AG08396 (cell line): ENCODE results near the gene GFRA1.

Source experiments
- DNase-seq: peaks from one replicate; pipeline ENCODE4 v3.0.0; 2012; ENCODE audit warnings: low spot score, mixed read lengths

GFRA1 gene

DNA sequence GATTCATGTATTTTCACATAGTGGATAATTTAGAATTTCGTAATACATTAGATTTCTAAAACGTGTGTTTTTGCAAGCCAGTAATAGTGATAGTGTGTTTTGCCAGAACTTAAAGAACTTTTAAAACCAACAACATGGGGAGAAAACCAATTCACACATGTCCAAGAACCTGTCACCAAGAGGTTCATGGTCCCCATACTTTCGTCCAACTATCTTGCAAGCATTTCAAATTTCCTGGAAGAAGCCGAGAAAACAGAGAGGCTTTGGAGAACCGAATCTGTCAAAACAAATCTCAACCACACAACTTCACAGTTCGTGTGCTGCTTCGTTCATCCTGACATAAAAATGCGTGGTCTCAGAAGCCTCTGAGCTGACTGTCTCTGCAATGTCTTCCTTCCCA, 31.9 kb downstream of the GFRA1 start:
- no peak for DNase-seq

GRCh38 chr10:116240157-116240950, 32.7 kb downstream of the GFRA1 start:
- no peak for DNase-seq

DNA sequence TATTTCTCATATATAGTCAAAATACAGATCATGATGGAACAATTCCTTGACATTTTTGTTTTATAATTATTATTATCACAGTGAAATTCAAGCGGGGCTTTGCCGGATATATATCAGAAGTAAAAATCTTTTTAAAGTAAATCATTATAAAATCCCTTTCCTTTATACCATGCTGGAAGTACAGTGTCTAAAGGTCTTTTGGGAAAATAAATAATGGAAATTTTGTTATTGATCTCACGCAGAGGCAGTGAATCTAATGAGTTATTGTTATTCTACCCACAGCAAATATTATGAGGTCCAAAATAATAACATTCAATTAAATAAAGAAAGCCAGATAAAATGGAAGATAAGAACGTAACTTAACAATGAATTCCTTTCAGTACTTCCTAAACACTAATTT, 33.8 kb downstream of the GFRA1 start:
- DNase-seq, result no peak

GRCh38 chr10:116237970-116238369, 35.0 kb downstream of the GFRA1 start:
- DNase-seq, result no peak

GRCh38 chr10:116237260-116237659, 35.7 kb downstream of the GFRA1 start:
- no peak for DNase-seq

DNA sequence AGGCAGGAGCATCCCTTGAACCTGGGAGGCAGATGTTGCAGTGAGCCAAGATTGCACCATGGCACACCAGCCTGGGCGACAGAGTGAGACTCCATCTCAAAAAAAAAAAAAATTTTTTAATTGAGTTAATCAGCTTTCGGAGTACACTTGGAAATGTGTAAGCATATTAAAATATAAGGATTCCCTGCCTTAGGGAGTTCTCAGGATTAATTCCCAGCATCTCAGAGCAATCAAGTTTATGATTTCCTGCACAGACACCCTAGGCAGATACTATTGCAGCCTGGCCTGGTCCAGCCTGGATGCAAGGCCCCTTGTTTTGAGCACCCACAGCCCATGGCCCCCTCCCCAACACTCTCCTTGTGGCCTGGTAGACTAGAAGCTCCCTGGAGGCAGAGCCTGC, 39.8 kb downstream of the GFRA1 start:
- DNase-seq, result no peak

- no peak for DNase-seq
These were observed 40.4 kb downstream of the GFRA1 start for GRCh38 chr10:116232613-116233012.

- no peak for DNase-seq
These were observed 46.2 kb downstream of the GFRA1 start for GRCh38 chr10:116226766-116227165.

DNA sequence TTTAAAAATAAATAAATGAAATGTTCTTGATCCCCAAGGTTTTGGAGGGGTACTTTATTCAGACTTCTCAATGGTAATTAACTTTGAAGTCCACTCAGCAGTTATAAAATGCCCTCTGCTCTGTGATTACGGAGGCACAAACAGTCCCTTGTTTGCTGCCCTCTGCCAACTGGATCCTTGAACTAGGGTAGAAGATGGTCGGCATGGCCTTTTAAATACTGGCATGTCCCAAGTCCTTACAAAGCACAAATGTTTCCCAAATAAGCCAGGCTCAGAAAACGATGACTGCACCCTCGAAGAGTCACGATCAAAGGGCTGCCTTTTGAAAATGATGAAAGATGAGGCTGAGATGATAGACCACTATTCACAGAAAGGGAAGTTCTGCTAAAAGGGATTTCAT, 47.0 kb downstream of the GFRA1 start:
- no peak for DNase-seq

DNA sequence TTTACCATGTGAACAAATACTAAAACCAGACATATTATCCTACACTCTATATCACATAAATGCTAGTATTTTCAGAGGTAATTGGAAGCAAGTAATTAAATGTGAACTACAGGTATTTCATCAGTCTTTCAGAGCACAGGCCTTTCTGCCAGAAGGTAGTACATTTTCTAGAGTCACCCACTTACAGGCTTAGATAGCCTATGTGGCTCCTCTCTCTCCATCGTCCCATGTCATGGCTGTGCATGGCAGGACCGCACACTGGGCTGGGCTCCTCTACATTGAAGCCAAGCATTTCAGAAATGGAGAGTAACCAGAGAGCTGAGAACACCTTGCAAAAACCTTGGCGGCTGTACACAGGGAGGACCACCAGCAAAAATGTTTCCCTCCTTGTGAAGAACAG, 49.7 kb downstream of the GFRA1 start:
- DNase-seq, result no peak

DNA sequence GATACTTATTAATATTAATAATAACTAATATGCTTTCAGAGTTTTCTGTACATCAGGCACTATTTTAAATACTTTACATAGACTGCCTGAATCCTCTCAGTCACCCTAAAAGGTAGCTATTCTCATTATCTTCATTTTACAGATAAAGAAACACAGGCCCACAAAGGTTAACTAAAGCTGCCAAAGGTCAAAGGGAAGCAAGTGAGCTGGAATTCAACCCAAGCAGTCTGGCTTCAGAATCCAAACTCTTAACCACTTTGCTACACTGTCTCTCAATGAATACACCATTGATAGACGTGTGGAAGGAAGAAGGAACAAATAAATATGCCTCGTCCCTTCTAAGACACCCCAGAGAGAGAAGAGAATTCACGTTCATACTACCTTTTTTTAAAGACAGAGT, 52.0 kb downstream of the GFRA1 start:
- no peak for DNase-seq

- no peak for DNase-seq
These were observed 56.3 kb downstream of the GFRA1 start for GRCh38 chr10:116216676-116217075.

- DNase-seq, result no peak
These were observed 57.4 kb downstream of the GFRA1 start for GRCh38 chr10:116215651-116216050.

DNA sequence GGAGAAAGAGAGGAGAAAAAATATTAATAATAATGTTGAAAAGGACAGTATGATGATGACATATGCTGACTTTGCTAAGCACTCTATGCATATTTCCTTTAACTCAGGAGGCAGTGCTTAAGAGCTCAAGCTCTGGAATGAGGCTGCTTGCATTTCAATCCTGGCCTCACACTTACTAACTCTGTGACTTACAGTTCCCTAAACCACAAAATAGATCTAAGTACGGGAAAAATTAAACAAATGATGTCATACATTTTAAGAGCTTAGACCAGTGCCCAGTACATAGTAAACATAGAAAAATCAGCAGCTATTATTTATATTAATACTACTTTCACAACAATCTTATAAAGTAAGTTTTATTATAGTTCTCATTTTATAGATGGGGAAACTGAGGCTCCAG, 61.3 kb downstream of the GFRA1 start:
- peak; percentile 48 for DNase-seq

DNA sequence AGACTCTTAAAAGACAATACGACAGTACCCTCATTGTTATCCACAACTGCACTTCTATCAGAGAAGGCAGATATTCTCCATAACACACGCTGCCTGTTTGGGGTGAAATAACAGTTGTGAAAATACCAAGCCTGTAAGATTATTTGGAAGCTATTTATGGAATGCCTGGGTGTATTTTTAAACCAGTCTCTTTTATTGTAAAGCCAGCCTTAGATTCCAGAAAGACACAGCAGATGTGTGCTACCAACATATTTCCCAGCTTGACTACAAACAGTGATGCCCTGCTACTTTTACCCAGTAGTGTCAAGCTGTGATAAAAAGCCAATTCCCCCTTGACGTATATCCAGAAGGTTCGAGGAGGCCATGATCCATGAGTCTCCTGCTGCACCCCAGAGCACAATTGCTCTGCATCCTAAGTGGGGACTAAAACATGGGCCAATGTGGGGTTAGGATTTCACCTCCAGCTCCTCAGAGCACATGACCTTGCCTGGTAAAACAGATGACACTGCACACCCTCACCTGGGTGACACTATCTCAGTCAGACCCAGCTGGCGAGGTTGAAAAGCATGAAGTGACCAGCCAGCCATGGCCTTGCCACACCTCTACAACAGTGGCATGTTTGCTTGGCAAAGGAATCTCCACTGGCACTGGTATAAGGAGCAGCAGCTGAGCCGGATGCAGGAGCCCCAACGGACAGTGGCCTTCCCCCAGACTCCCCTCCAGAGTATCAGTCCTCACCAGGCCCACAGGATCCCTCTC, 62.2 kb downstream of the GFRA1 start:
- DNase-seq, result no peak

- no peak for DNase-seq
These were observed 63.2 kb downstream of the GFRA1 start for GRCh38 chr10:116209781-116210180.

GRCh38 chr10:116208956-116209567, 63.9 kb downstream of the GFRA1 start:
- DNase-seq, result no peak

DNA sequence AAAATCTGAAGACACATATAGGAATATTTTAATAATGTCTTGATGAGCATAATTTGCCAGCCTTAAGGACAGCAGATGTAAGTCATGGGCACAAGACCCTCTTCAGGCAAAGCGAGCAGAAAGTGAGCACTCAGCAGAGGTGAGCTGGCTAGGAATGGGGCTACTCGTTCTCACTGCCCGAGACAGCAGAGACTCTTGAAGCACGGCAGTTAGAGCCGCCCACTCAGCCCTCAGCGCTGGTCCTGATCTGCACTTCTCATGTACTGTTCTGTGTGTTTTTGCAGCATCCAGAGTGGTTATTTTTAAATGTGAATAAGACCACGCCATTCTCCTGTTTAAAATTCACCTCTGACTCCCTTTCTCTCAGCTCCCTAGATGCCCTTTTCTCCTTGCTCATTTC, 65.3 kb downstream of the GFRA1 start:
- no peak for DNase-seq

- DNase-seq, result no peak
These were observed 69.3 kb downstream of the GFRA1 start for GRCh38 chr10:116203661-116204060.

DNA sequence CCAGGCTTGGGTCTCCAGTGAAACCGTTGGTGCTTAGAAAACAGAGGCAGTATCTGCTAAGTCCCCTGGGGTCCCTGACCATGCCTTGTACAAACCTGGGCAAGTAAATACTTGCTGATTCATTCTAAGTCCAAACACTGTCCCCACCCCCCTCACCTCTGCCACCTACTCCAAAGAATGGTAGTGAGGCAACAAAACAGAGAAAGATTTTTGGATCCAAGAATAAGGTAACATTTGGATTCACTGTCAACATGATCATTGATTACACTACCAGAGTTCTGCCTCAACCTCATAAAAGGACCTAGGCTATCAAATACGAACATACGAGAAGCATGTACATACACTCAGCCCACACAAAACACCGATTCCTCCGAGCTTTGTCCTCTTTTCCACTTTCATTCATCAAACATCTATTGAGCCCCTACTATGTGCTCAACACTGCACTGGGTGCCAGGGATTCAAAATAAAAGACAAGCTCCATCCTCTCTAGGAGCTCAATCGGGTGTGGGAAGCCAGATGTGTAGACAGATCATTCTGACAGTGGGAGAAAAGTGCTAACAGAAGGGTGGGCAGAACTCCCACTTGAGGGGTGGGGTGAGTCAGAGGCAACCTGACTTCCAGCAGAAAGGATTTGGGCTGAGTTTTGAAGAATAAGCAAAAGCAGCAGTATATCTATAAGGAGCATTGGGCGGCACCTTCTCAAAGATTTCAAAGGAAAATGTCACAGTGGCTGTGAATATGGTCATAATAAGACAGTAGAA, 71.2 kb downstream of the GFRA1 start:
- DNase-seq, result no peak

DNA sequence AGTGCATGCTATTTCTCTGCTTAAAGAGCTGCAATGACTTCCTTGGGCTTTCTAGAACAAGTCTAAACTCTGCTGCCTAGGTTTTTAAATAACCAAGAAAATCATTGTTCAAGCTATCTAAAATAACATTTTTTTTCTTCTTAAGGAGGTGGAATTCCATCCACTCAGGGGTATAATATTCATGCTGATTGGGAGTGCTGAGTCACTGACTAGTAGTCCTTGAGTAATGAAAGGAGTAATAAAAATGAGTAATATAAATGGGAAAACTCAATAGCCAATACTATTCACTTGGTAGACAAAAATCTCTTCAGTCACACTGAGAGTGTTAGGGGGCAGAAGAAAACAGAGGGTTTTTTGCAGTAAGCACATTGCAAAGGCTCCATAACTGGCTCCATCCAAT, 72.0 kb downstream of the GFRA1 start:
- DNase-seq, result no peak

DNA sequence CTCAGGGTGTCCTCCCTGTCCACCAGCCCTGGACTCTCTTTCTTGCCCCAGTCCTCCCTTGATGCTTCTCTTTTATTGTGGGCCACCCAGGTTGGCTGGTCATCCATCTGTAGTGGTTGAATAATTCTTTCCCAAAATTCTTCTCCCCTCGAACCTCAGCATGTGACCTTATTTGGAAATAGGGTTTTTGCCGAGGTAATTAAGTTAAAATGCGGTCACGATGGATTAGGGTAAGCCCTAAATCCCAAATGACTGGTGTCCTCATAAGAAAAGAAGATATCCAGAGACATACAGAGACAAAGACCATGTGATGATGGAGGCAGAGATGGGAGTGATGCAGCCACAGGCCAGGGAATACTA, 74.3 kb downstream of the GFRA1 start:
- DNase-seq, result no peak
